ENCODE data around the gene PRKCA.

- TF ChIP-seq CTCF (IDR thresholded peaks at IDR 0.05) (no peak), POLR2A (IDR thresholded peaks at IDR 0.05) (no peak)
Measured at GRCh38 chr17:66689221-66689620, 386.8 kb downstream of the PRKCA start.
